GM23248 (cell line): ENCODE measurements around the gene STUM.

ENCODE experiments used
- EZH2 ChIP-seq: fragments of 200-600 bp; sonication (generic); IDR thresholded peaks from 2 replicates; pipeline ENCODE4 v1.6.1; 2018; ENCODE audit warnings: antibody characterized with exemption, mild to moderate bottlenecking; ENCODE audit not compliant: insufficient read depth, poor library complexity, severe bottlenecking
- EZH2phosphoT487 ChIP-seq: fragments of 200-600 bp; sonication (generic); IDR thresholded peaks from 2 replicates; pipeline ENCODE4 v1.6.1; 2018; ENCODE audit warnings: antibody characterized with exemption, moderate library complexity, mild to moderate bottlenecking, low read depth; ENCODE audit not compliant: insufficient read depth

- TF ChIP-seq EZH2phosphoT487, result no peak
- no peak for TF ChIP-seq EZH2
Observed at GRCh38 chr1:226526801-226527595, 21.6 kb upstream of the STUM start.
